ENCODE data around the gene GRK6.

GRK6 gene

GRCh38 chr5:177397875-177398390, 28.5 kb upstream of the GRK6 start:
- H3K4me2 ChIP-seq = no peak overlapping the region
- H3K27me3 ChIP-seq = peaks cover 26% of the 10 kb centered on the region
- H3K9me3 ChIP-seq = no peaks in the 10 kb centered on the region
- H4K20me1 ChIP-seq = no peaks in the 10 kb centered on the region
- no peak for TF ChIP-seq Cebpa-rat (IDR thresholded peaks at IDR 0.05)
- no peak overlapping the region for H3K9ac ChIP-seq
- no peak overlapping the region for H3K27ac ChIP-seq
- H3K36me3 ChIP-seq = no peaks in the 10 kb centered on the region
- H3K4me1 ChIP-seq = peaks cover 42% of the 10 kb centered on the region
- no peak overlapping the region for H3K4me3 ChIP-seq

- Histone ChIP-seq H3K9me3 (no peaks in the 10 kb centered on the region), H3K9ac (no peak within 1 kb of the TSS; the same call in 1 of the 2 replicates), H4K20me1 (no peaks in the 10 kb centered on the region), H3K27ac (no peak within 1 kb of the TSS), H3K36me3 (no peaks in the 10 kb centered on the region), H3K27me3 (peaks cover 33% of the 10 kb centered on the region), H3K4me2 (peak within 1 kb of the TSS; percentile 95), H3K4me1 (peaks cover 46% of the 10 kb centered on the region), H3K4me3 (no peak within 1 kb of the TSS)
- no peak for TF ChIP-seq Cebpa-rat (IDR thresholded peaks at IDR 0.05)
These were observed 26.2 kb upstream of the GRK6 start, which contains the start of gene PFN3 for GRCh38 chr5:177399997-177400868. TSS of gene PFN3 (minus strand) at chr5:177400661. CDS start at chr5:177400576, 85 bp downstream.

- Histone ChIP-seq H3K27me3 (peaks cover 33% of the 10 kb centered on the region), H3K9ac (peak overlapping the region; percentile 77), H3K4me2 (peak overlapping the region; percentile 95), H3K4me1 (peaks cover 61% of the 10 kb centered on the region), H3K9me3 (no peaks in the 10 kb centered on the region), H4K20me1 (no peaks in the 10 kb centered on the region), H3K36me3 (no peaks in the 10 kb centered on the region), H3K27ac (peak overlapping the region; percentile 81; the same call in 1 of the 2 replicates), H3K4me3 (peak overlapping the region; percentile 74)
- no peak for TF ChIP-seq Cebpa-rat (IDR thresholded peaks at IDR 0.05)
These were observed 24.0 kb upstream of the GRK6 start for GRCh38 chr5:177402271-177403043.

GRCh38 chr5:177403102-177403791, 23.2 kb upstream of the GRK6 start:
- H4K20me1 ChIP-seq = no peaks in the 10 kb centered on the region
- H3K9ac ChIP-seq = peak overlapping the region; percentile 77
- peak overlapping the region; percentile 81 for H3K27ac ChIP-seq
- H3K4me2 ChIP-seq = peak overlapping the region; percentile 95
- TF ChIP-seq Cebpa-rat (IDR thresholded peaks at IDR 0.05) = no peak
- peaks cover 33% of the 10 kb centered on the region for H3K27me3 ChIP-seq
- no peaks in the 10 kb centered on the region for H3K9me3 ChIP-seq
- H3K4me1 ChIP-seq = peaks cover 61% of the 10 kb centered on the region
- peak overlapping the region; percentile 74 for H3K4me3 ChIP-seq
- H3K36me3 ChIP-seq = no peaks in the 10 kb centered on the region

- Histone ChIP-seq H3K4me1 (peaks cover 61% of the 10 kb centered on the region), H3K9ac (peak overlapping the region; percentile 77), H3K4me2 (peak overlapping the region; percentile 95), H3K27ac (peak overlapping the region; percentile 81), H3K9me3 (no peaks in the 10 kb centered on the region), H3K27me3 (peaks cover 33% of the 10 kb centered on the region), H3K36me3 (no peaks in the 10 kb centered on the region), H3K4me3 (peak overlapping the region; percentile 74), H4K20me1 (no peaks in the 10 kb centered on the region)
- TF ChIP-seq Cebpa-rat (IDR thresholded peaks at IDR 0.05) = no peak
These were observed 22.5 kb upstream of the GRK6 start for GRCh38 chr5:177403792-177404640.

- peak overlapping the region; percentile 77 for H3K9ac ChIP-seq
- no peaks in the 10 kb centered on the region for H4K20me1 ChIP-seq
- peak overlapping the region; percentile 95 for H3K4me2 ChIP-seq
- H3K27ac ChIP-seq = peak overlapping the region; percentile 81
- peaks cover 61% of the 10 kb centered on the region for H3K4me1 ChIP-seq
- H3K36me3 ChIP-seq = no peaks in the 10 kb centered on the region
- peak overlapping the region; percentile 74 for H3K4me3 ChIP-seq
- no peaks in the 10 kb centered on the region for H3K9me3 ChIP-seq
- peaks cover 33% of the 10 kb centered on the region for H3K27me3 ChIP-seq
- TF ChIP-seq Cebpa-rat (IDR thresholded peaks at IDR 0.05) = no peak
These were observed 21.8 kb upstream of the GRK6 start for GRCh38 chr5:177404641-177405179.

- no peak overlapping the region for H3K4me3 ChIP-seq
- H3K9ac ChIP-seq = peak overlapping the region; percentile 77
- peak overlapping the region; percentile 81 for H3K27ac ChIP-seq
- no peaks in the 10 kb centered on the region for H4K20me1 ChIP-seq
- H3K36me3 ChIP-seq = no peaks in the 10 kb centered on the region
- no peaks in the 10 kb centered on the region for H3K9me3 ChIP-seq
- no peak for TF ChIP-seq Cebpa-rat (IDR thresholded peaks at IDR 0.05)
- peak overlapping the region; percentile 95 for H3K4me2 ChIP-seq
- peaks cover 33% of the 10 kb centered on the region for H3K27me3 ChIP-seq
- H3K4me1 ChIP-seq = peaks cover 59% of the 10 kb centered on the region
These were observed 21.2 kb upstream of the GRK6 start for GRCh38 chr5:177405312-177405711.

GRCh38 chr5:177405805-177406204, 20.7 kb upstream of the GRK6 start:
- Histone ChIP-seq H3K9ac (peak overlapping the region; percentile 77), H3K4me2 (peak overlapping the region; percentile 95), H3K9me3 (no peaks in the 10 kb centered on the region), H3K4me1 (peaks cover 56% of the 10 kb centered on the region), H4K20me1 (no peaks in the 10 kb centered on the region), H3K27me3 (peaks cover 28% of the 10 kb centered on the region), H3K27ac (peak overlapping the region; percentile 81), H3K4me3 (no peak overlapping the region), H3K36me3 (no peaks in the 10 kb centered on the region)
- no peak for TF ChIP-seq Cebpa-rat (IDR thresholded peaks at IDR 0.05)
